Testis (tissue), 3 donors: ENCODE data around the gene DAB2. TPM values are rescaled to one million over a fixed set of nuclear protein-coding genes. Genes with fewer than 3 reads are reported as not detected.

Experiments
- DNase-seq: peaks from one replicate; pipeline ENCODE4 v3.0.0-alpha.2; 2019
- H3K27ac ChIP-seq, 2 donors: fragments of 200-600 bp; sonication (generic); one replicate each; pipeline ENCODE4 v1.5.1; 2019
- H3K27me3 ChIP-seq: fragments of 200-600 bp; sonication (generic); one replicate; pipeline ENCODE4 v1.5.1; 2019
- H3K36me3 ChIP-seq: fragments of 200-600 bp; sonication (generic); one replicate; pipeline ENCODE4 v1.5.1; 2017; ENCODE audit warnings: low read depth; ENCODE audit errors: missing control alignments
- H3K4me1 ChIP-seq: fragments of 200-600 bp; sonication (generic); one replicate; pipeline ENCODE4 v1.5.1; 2019
- H3K4me3 ChIP-seq, 2 donors: fragments of 200-600 bp; sonication (generic); one replicate each; pipeline ENCODE4 v1.5.1; 2017 to 2019
- H3K9me3 ChIP-seq: fragments of 200-600 bp; sonication (generic); one replicate; pipeline ENCODE4 v1.5.1; 2017
- CTCF ChIP-seq, 3 experiments: fragments of 450-650 bp in 2 of 3; fragments of 200-600 bp in 1 of 3; sonication (generic) in 1 of 3; IDR thresholded peaks; one replicate each; pipeline ENCODE4 v1.5.1; 2016 to 2019; ENCODE audit warnings: antibody characterized with exemption in 3 of 3, mild to moderate bottlenecking in 2 of 3, moderate library complexity in 1 of 3
- POLR2A ChIP-seq: fragments of 450-650 bp; IDR thresholded peaks from one replicate; pipeline ENCODE4 v1.6.1; 2017; ENCODE audit warnings: antibody characterized with exemption, mild to moderate bottlenecking, moderate library complexity
- WGBS, 2 donors: methylation state at CpG; one replicate each; pipeline ENCODE4 v1.1.5; 2018; 5-methylcytosine and 5-hydroxymethylcytosine counted together
- intact Hi-C: fragments of 100-400 bp; cut with DNase I; formaldehyde crosslinking; loops from one replicate; pipeline ENCODE4 v1.15.1; 2023; ENCODE audit warnings: low total_unique reads
- polyA plus RNA-seq: library from polyadenylated mRNA; stranded (reverse); fragments of 350-450 nt; fragmentation: Illumina TruSeq; extraction: RNeasy Lipid Tissue Mini Kit (QIAGEN cat#74804); gene quantifications from one replicate; pipeline ENCODE4 v1.2.3, GENCODE V29; 2014; ENCODE audit warnings: low read depth, low replicate concordance; ENCODE audit not compliant: insufficient read depth
- total RNA-seq, 2 donors: library from RNA; depleted of rRNA; stranded (reverse); fragments of >200 nt; gene quantifications; one replicate each; pipeline ENCODE4 v1.2.3, GENCODE V29; 2016

The DAB2 gene
- total and polyA plus RNA-seq, 3 donors from 2014 or later, result 12.9 to 56.2 (median 29.7) TPM

DNA sequence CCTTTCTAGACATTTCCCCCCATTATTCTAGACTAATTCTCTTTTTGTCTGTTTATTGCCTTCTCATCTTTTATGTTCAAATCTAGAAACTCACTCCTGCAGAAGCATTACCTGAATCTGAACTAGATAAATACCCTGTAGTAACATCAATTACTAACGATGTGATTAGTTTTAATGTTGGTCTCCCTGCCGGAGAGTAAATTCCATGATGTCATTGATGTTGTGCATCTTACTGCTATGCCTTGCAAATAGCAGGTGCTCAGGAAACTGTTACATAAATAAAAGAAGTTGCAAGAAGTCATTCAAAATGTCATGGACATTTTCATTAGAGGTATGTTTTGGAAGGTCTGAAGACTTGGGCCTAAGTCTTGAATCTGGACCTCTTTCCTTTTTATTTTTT is 37.5 kb downstream of the DAB2 start:
- no peak for TF ChIP-seq CTCF (IDR thresholded peaks at IDR 0.05)
- no peak for TF ChIP-seq POLR2A
- H3K36me3 ChIP-seq, result no peaks in the 10 kb centered on the region
- intact Hi-C loops, result no loop called here
- no peak overlapping the region for H3K4me3 ChIP-seq
- no peak overlapping the region for H3K27ac ChIP-seq
- no peaks in the 10 kb centered on the region for H3K4me1 ChIP-seq
- H3K27me3 ChIP-seq, result no peaks in the 10 kb centered on the region
- 88 to 95% methylated on average over 2 of the region's 2 CpGs for WGBS, 2 donors
- no peak for DNase-seq
- H3K9me3 ChIP-seq, result no peaks in the 10 kb centered on the region

DNA sequence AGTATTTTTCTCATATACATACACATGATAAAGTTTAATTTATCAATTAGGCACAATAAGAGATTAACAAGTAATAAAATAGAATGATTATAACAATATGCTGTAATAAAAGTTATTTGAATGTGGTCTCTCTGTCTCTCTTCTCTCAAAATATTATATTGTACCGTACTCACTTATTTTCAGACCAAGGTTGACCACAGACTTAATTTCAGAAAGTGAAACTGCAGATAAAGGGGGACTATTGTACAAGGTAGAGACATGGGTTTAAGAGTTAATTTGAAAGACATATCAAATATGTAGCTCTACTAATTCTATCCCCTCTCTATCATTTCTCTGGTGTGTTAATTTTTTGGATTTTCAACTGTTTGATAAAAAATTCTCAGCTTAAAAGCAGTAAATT is 40.5 kb downstream of the DAB2 start:
- Histone ChIP-seq H3K27me3 (no peaks in the 10 kb centered on the region), H3K4me3 (no peak overlapping the region), H3K4me1 (no peaks in the 10 kb centered on the region), H3K27ac (no peak overlapping the region), H3K36me3 (no peaks in the 10 kb centered on the region), H3K9me3 (no peaks in the 10 kb centered on the region)
- intact Hi-C loops, result no loop called here
- no peak for DNase-seq
- TF ChIP-seq POLR2A (no peak), CTCF (IDR thresholded peaks at IDR 0.05) (no peak)
- 96 to 100% methylated on average over 1 of the region's 1 CpG for WGBS, 2 donors

- H3K4me1 ChIP-seq, result no peaks in the 10 kb centered on the region
- H3K4me3 ChIP-seq, result no peak overlapping the region
- intact Hi-C loops, result no loop called here
- no peaks in the 10 kb centered on the region for H3K9me3 ChIP-seq
- WGBS, 2 donors, result 93 to 94% methylated on average over 3 of the region's 3 CpGs
- H3K27ac ChIP-seq, result no peak overlapping the region
- no peaks in the 10 kb centered on the region for H3K27me3 ChIP-seq
- TF ChIP-seq CTCF (IDR thresholded peaks at IDR 0.05) (no peak), POLR2A (no peak)
- no peaks in the 10 kb centered on the region for H3K36me3 ChIP-seq
- DNase-seq, result no peak
Measured at GRCh38 chr5:39381376-39381775, 43.4 kb downstream of the DAB2 start.

- intact Hi-C loops, result loop anchor here (10.0 kb wide), 1 partner anchor 165 kb away; no protein-coding TSS in a partner anchor
- no peak overlapping the region for H3K4me3 ChIP-seq
- TF ChIP-seq POLR2A (no peak), CTCF (IDR thresholded peaks at IDR 0.05) (no peak)
- 65 to 71% methylated on average over 3 of the region's 3 CpGs for WGBS, 2 donors
- no peak for DNase-seq
- H3K36me3 ChIP-seq, result no peaks in the 10 kb centered on the region
- H3K4me1 ChIP-seq, result no peaks in the 10 kb centered on the region
- H3K27me3 ChIP-seq, result no peaks in the 10 kb centered on the region
- H3K9me3 ChIP-seq, result no peaks in the 10 kb centered on the region
- H3K27ac ChIP-seq, result no peak overlapping the region
Measured at GRCh38 chr5:39379693-39380092, 45.1 kb downstream of the DAB2 start.

- no peaks in the 10 kb centered on the region for H3K36me3 ChIP-seq
Measured at GRCh38 chr5:39377613-39378012, 47.2 kb downstream of the DAB2 start.

More at GRCh38 chr5:39377613-39378012, 47.2 kb downstream of the DAB2 start:
- DNase-seq, result no peak
- no peak overlapping the region for H3K4me3 ChIP-seq
- TF ChIP-seq POLR2A (no peak), CTCF (IDR thresholded peaks at IDR 0.05) (no peak)
- H3K27me3 ChIP-seq, result no peaks in the 10 kb centered on the region
- WGBS, 2 donors, result 64 to 68% methylated on average over 2 of the region's 2 CpGs
- H3K9me3 ChIP-seq, result no peaks in the 10 kb centered on the region
- intact Hi-C loops, result loop anchor here (10.0 kb wide), 1 partner anchor 167 kb away; no protein-coding TSS in a partner anchor
- H3K4me1 ChIP-seq, result no peaks in the 10 kb centered on the region
- H3K27ac ChIP-seq, result no peak overlapping the region
